Loucy (cell line): ENCODE measurements around the gene RGS6.

Experiments used
- EZH2phosphoT487 ChIP-seq: fragments of 200-600 bp; IDR thresholded peaks from 2 replicates; pipeline ENCODE4 v1.6.1; 2018; ENCODE audit warnings: antibody characterized with exemption, mild to moderate bottlenecking, moderate library complexity, borderline replicate concordance
- TF ChIP-seq, protein P1 (sequence below): fragments of 200-600 bp; sonication (generic); conservative IDR thresholded peaks from 2 replicates; pipeline ENCODE4 v1.5.1; 2014; ENCODE audit warnings: mild to moderate bottlenecking, antibody characterized with exemption, low read length

DNA sequence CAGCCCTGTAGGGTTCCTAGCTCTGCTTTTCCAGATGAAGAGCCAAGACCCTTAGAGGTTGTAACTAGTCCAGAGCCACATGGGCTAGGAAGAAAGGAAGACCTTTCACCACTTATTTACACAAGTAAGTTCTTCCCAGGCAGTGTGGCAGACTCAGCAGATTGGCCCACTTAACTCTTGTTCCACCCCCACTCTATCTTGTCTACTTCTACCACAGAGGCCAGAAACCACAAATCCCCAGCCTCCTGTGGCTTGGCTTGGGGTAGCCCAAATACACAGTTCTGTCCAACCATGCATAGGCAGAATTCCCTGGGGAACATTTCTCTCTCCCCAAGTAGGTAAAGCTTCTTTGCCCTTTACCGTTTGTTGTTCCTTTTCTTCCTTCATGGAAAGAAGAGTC lies 383.5 kb downstream of the RGS6 start:
- TF ChIP-seq, protein P1, sequence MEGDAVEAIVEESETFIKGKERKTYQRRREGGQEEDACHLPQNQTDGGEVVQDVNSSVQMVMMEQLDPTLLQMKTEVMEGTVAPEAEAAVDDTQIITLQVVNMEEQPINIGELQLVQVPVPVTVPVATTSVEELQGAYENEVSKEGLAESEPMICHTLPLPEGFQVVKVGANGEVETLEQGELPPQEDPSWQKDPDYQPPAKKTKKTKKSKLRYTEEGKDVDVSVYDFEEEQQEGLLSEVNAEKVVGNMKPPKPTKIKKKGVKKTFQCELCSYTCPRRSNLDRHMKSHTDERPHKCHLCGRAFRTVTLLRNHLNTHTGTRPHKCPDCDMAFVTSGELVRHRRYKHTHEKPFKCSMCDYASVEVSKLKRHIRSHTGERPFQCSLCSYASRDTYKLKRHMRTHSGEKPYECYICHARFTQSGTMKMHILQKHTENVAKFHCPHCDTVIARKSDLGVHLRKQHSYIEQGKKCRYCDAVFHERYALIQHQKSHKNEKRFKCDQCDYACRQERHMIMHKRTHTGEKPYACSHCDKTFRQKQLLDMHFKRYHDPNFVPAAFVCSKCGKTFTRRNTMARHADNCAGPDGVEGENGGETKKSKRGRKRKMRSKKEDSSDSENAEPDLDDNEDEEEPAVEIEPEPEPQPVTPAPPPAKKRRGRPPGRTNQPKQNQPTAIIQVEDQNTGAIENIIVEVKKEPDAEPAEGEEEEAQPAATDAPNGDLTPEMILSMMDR: no peak
- TF ChIP-seq EZH2phosphoT487: no peak
